ENCODE results near the gene SOX9. TPM values are rescaled to one million over a fixed set of nuclear protein-coding genes. Genes with fewer than 3 reads are reported as not detected.

Gene SOX9
- total RNA-seq, result 4.4 and 10.4 TPM in 2 replicates

DNA sequence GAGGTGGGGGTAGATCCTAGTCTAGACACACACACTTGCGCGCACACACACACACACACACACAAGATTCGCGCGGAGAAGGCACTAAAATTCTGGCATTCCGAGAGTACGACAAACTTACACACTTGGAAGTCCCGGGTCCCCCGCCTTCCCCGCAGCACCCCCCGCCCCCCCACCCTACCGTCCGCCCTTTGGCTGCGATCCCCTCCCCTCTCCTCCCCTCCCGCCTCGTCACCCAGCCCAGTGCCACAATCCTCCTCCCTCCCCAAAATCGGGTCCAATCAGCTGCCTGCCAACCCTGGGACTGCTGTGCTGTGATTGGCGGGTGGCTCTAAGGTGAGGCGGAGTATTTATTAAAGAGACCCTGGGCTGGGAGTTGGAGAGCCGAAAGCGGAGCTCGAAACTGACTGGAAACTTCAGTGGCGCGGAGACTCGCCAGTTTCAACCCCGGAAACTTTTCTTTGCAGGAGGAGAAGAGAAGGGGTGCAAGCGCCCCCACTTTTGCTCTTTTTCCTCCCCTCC, at the start of gene SOX9:
SOX9 (plus strand) TSS at position 379 of the 522 bp plus-strand sequence. CDS start 372 bp downstream, outside the sequence.

Measured in nasal cavity respiratory epithelium epithelial cell of viscerocranial mucosa (primary cell).